DND-41 (cell line): ENCODE results near the gene NDNF.

Experiments used
- CTCF ChIP-seq: IDR thresholded peaks from 2 replicates; pipeline ENCODE4 v1.5.1; 2012; ENCODE audit warnings: borderline replicate concordance, low read length, moderate library complexity, mild to moderate bottlenecking; ENCODE audit not compliant: poor library complexity, severe bottlenecking; ENCODE audit errors: extremely low read depth
- EZH2 ChIP-seq: IDR thresholded peaks from 3 replicates; pipeline ENCODE4 v1.6.1; 2012; ENCODE audit warnings: borderline replicate concordance, low read depth, mild to moderate bottlenecking, moderate library complexity, low read length, inconsistent platforms; ENCODE audit not compliant: severe bottlenecking

GRCh38 chr4:121107507-121107906, 35.2 kb upstream of the NDNF start:
- TF ChIP-seq EZH2, result no peak
- no peak for TF ChIP-seq CTCF
